ENCODE measurements around the gene NADK.

DNA sequence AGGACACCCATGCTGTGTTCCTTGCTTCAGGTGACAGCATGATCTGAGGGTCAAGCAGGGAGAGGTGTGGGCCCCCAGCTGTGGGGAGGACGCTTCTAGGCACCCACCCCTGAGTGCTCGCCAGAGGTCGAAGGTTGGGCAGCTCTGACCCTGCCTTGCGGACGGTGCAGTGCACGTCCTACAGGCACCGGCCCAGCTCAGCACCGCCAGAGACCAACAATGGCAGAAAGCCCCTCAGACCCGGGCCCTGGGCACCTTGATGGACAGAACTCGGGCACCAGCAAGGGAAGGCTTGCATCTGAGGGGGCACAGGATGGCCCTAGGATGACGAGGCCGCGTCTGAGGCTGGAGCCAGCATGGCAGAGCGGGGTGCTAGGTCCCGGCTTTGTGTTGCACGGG is 24.7 kb downstream of the NADK start:
- TF ChIP-seq EZH2 (IDR thresholded peaks at IDR 0.05), result no peak
- TF ChIP-seq, protein P1, sequence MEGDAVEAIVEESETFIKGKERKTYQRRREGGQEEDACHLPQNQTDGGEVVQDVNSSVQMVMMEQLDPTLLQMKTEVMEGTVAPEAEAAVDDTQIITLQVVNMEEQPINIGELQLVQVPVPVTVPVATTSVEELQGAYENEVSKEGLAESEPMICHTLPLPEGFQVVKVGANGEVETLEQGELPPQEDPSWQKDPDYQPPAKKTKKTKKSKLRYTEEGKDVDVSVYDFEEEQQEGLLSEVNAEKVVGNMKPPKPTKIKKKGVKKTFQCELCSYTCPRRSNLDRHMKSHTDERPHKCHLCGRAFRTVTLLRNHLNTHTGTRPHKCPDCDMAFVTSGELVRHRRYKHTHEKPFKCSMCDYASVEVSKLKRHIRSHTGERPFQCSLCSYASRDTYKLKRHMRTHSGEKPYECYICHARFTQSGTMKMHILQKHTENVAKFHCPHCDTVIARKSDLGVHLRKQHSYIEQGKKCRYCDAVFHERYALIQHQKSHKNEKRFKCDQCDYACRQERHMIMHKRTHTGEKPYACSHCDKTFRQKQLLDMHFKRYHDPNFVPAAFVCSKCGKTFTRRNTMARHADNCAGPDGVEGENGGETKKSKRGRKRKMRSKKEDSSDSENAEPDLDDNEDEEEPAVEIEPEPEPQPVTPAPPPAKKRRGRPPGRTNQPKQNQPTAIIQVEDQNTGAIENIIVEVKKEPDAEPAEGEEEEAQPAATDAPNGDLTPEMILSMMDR (IDR thresholded peaks at IDR 0.05), result no peak
